Loucy (cell line): ENCODE measurements around the gene COQ2.

Experiments
- CTCF ChIP-seq: fragments of 200-600 bp; sonication (generic); conservative IDR thresholded peaks from 2 replicates; pipeline ENCODE4 v1.5.1; 2014; ENCODE audit warnings: mild to moderate bottlenecking, antibody characterized with exemption, low read length
- EZH2phosphoT487 ChIP-seq: fragments of 200-600 bp; IDR thresholded peaks from 2 replicates; pipeline ENCODE4 v1.6.1; 2018; ENCODE audit warnings: antibody characterized with exemption, mild to moderate bottlenecking, moderate library complexity, borderline replicate concordance

GRCh38 chr4:83229791-83230190 lies 54.8 kb downstream of the COQ2 start:
- TF ChIP-seq CTCF = no peak
- TF ChIP-seq EZH2phosphoT487 = no peak
